BJ (cell line): ENCODE measurements around the gene UIMC1. TPM values are rescaled to one million over a fixed set of nuclear protein-coding genes. Genes with fewer than 3 reads are reported as not detected.
"Not testable (repeated sequence)": the region's sequence is repeated elsewhere in the genome, so short reads cannot be mapped to it uniquely, and the experiment has no call there.

Source experiments
- CTCF ChIA-PET: fragments of 350-600 bp; formaldehyde crosslinking; extraction: SDS; loops from one replicate; lab custom pipeline; 2021; ENCODE audit warnings: antibody characterized with exemption, inconsistent platforms; lab: Yijun Ruan, JAX
- POLR2A ChIA-PET: fragments of 300-600 bp; sonication (Branson Sonifier 250); formaldehyde crosslinking; extraction: SDS; loops from one replicate; lab custom pipeline; 2021; ENCODE audit warnings: antibody characterized with exemption; lab: Charles Lee
- DNase-seq: peaks from one replicate; pipeline ENCODE4 v3.0.0-alpha.2; 2011; ENCODE audit warnings: low read depth
- H3K27me3 ChIP-seq: 2 replicates; pipeline ENCODE4 v1.6.0; 2011; ENCODE audit warnings: low read length; ENCODE audit not compliant: control insufficient read depth, insufficient read depth
- H3K36me3 ChIP-seq: 2 replicates; pipeline ENCODE4 v1.5.1; 2011; ENCODE audit warnings: low read length; ENCODE audit not compliant: control insufficient read depth, insufficient read depth
- H3K4me3 ChIP-seq: 2 replicates; pipeline ENCODE4 v1.5.1; 2011; ENCODE audit warnings: low read depth, mild to moderate bottlenecking, control low read depth, low read length
- polyA plus RNA-seq: library from polyadenylated mRNA; depleted of rRNA; stranded (reverse); fragments of >200 nt; gene quantifications from 2 replicates; pipeline ENCODE4 v1.2.3, GENCODE V29; 2011
- TF ChIP-seq, protein P1 (sequence below): IDR thresholded peaks from 2 replicates; pipeline ENCODE4 v1.5.1; 2011; ENCODE audit warnings: low read depth, mild to moderate bottlenecking, control low read depth, inconsistent platforms, low read length, moderate library complexity; ENCODE audit not compliant: insufficient read depth

UIMC1 gene
- polyA plus RNA-seq, 1 experiment, result 14.1 TPM

DNA sequence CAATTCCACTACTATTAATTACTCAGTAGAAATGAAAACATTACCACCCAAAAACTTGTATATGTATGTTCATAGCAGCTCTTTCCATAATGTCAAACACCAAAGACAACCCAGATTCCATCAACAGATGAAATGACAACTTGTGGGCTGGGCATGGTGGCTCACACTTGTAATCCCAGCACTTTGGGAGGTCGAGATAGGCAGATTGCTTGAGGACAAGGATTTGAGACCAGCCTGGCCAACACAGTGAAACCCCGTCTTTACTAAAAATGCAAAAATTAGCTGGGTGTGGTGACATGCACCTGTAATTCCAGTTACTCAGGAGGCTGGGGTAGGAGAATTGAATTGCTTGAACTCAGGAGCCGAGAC lies 11.5 kb downstream of the UIMC1 start:
- no peak overlapping the region for H3K4me3 ChIP-seq
- CTCF ChIA-PET, result interaction anchor here (1.1 kb wide), 1 partner anchor 11 kb away, joined by 3 read pairs; no protein-coding TSS in a partner anchor
- TF ChIP-seq, protein P1, sequence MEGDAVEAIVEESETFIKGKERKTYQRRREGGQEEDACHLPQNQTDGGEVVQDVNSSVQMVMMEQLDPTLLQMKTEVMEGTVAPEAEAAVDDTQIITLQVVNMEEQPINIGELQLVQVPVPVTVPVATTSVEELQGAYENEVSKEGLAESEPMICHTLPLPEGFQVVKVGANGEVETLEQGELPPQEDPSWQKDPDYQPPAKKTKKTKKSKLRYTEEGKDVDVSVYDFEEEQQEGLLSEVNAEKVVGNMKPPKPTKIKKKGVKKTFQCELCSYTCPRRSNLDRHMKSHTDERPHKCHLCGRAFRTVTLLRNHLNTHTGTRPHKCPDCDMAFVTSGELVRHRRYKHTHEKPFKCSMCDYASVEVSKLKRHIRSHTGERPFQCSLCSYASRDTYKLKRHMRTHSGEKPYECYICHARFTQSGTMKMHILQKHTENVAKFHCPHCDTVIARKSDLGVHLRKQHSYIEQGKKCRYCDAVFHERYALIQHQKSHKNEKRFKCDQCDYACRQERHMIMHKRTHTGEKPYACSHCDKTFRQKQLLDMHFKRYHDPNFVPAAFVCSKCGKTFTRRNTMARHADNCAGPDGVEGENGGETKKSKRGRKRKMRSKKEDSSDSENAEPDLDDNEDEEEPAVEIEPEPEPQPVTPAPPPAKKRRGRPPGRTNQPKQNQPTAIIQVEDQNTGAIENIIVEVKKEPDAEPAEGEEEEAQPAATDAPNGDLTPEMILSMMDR, result no peak
- no peak for DNase-seq
- H3K36me3 ChIP-seq, result no peaks in the 10 kb centered on the region
- H3K27me3 ChIP-seq, result no peaks in the 10 kb centered on the region
- POLR2A ChIA-PET, result no interaction called here

DNA sequence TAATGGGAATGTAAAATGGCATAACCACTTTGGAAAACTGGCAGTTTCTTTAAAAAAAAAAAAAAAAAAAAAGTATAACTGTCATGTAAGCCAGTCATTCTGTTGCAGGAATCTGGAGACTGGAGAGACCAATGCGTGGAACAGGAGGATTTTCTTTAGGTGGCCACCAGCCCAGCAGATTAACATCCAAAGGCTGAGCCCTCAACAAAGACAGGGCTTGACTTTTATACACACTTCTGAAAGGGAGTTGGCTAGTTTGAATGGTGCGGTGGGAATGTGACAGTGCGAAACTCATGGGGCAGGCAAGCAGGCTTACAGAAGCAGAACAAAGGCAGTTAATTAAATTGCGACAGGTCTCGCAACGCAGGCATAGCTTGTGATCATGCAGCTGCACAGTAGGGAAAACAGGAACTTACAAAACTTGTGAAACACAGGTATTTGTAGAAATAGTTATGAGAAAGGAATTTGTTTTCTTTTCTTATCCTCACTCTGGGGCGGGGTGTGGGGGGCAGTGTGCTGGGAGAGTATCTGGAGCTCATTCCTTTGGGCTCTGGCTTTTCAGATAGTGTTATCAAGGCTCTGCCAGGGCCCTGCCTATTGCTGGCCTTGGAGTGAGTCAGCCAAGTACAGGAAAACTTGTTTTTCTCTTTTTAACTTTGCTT lies 12.0 kb downstream of the UIMC1 start:
- TF ChIP-seq, protein P1, result no peak
- no peaks in the 10 kb centered on the region for H3K36me3 ChIP-seq
- POLR2A ChIA-PET, result no interaction called here
- CTCF ChIA-PET, result interaction anchor here (1.1 kb wide), 1 partner anchor 11 kb away, joined by 3 read pairs; no protein-coding TSS in a partner anchor
- DNase-seq, result no peak
- no peaks in the 10 kb centered on the region for H3K27me3 ChIP-seq
- H3K4me3 ChIP-seq, result no peak overlapping the region

DNA sequence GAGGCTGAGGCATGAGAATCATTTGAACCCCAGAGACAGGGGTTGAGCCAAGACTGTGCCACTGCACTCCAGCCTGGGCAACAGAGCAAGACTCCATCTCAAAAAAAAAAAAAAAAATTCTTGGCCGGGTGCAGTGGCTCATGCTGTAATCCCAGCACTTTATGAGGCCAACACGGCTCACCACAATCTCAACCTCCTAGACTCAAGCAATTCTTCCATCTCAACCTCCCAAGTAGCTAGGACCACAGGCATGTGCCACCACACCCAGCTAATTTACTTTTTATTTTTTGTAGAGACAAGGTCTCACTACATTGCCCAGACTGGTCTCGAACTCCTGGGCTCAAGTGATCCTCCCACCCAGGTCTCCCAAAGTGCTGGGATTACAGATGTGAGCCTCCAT lies 13.5 kb downstream of the UIMC1 start:
- H3K27me3 ChIP-seq, H3K4me3 ChIP-seq, POLR2A ChIA-PET, CTCF ChIA-PET, H3K36me3 ChIP-seq, DNase-seq: not testable (repeated sequence)

DNA sequence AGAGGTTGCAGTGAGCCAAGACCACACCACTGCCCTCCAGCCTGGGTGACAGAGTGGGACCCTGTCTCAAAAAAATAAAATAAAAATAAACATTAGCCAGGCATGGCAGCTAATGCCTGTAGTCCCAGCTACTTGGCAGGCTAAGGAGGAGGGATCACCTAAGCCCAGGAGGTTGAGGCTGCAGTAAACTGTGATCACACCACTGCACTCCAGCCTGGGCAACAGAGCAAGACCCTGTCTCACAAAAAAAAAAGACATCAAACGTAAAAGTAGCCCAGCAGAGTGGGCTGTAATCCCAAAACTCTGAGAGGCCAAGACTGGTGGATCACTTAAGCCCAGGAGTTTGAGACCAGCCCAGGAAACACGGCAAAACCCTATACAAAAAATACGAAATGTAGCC lies 19.0 kb downstream of the UIMC1 start:
- POLR2A ChIA-PET, result no interaction called here
- no peak for DNase-seq
- TF ChIP-seq, protein P1, result no peak
- Histone ChIP-seq H3K27me3 (no peaks in the 10 kb centered on the region), H3K4me3 (no peak overlapping the region), H3K36me3 (no peaks in the 10 kb centered on the region; the same call in 1 of the 2 replicates)
- CTCF ChIA-PET, result interaction anchor here (0.6 kb wide), 1 partner anchor 22 kb away, joined by 3 read pairs; no protein-coding TSS in a partner anchor

DNA sequence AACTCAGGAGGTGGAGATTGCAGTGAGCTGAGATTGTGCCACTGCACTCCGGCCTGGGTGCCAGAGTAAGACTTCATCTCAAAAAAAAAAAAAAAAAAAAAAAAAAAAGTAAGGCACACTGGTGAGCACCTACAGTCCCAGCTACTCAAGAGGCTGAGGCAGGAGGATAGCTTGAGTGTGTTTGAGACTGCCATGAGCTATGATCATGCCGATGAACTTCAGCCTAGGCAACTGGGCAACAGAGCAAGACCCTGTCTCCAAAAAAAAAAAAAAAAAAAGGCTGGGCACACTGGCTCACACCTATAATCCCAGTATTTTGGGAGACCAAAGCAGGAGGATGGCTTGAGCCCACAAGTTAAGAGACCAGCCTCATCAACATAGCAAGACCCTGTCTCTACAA lies 20.3 kb downstream of the UIMC1 start:
- CTCF ChIA-PET, result interaction anchor here (0.7 kb wide), 1 partner anchor 85 kb away, joined by 3 read pairs; no protein-coding TSS in a partner anchor
- POLR2A ChIA-PET, result no interaction called here
- H3K36me3 ChIP-seq, result no peaks in the 10 kb centered on the region; the same call in 1 of the 2 replicates
- TF ChIP-seq, protein P1, result no peak
- H3K27me3 ChIP-seq, result no peaks in the 10 kb centered on the region
- no peak overlapping the region for H3K4me3 ChIP-seq
- no peak for DNase-seq

DNA sequence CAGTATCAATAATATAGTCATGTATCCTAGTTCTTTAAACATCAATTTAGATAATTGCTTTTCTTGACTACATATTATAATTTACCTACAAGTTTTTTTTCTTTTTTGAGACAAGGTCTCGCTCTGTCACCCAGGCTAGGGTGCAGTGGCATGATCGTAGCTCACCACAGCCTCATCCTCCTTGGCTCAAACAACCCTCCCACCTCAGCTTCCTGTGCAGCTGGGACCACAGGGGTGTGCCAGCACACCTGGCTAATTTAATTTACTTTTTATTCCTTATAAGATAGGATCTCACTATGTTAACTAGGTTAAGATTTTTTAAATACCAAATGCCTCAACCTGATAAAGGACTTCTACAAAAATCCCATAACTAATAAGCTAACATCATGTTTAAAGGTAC lies 21.1 kb downstream of the UIMC1 start:
- H3K4me3 ChIP-seq, result no peak overlapping the region
- H3K27me3 ChIP-seq, result no peaks in the 10 kb centered on the region
- CTCF ChIA-PET, result no interaction called here
- DNase-seq, result no peak
- peaks cover 2% of the 10 kb centered on the region for H3K36me3 ChIP-seq
- TF ChIP-seq, protein P1, result no peak
- POLR2A ChIA-PET, result no interaction called here

DNA sequence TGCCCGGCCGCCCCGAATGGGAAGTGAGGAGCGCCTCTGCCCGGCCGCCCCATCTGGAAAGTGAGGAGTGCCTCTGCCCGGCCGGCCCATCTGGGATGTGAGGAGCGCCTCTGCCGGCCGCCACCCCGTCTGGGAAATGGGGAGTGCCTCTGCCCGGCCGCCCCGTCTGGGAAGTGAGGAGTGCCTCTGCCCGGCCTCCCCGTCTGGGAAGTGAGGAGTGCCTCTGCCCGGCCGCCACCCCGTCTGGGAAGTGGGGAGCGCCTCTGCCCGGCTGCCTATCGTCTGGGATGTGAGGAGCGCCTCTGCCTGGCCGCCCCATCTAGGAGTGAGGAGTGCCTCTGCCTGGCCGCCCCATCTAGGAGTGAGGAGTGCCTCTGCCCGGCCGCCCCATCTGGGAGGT lies 22.4 kb downstream of the UIMC1 start:
- POLR2A ChIA-PET, DNase-seq, H3K27me3 ChIP-seq, H3K36me3 ChIP-seq, H3K4me3 ChIP-seq, CTCF ChIA-PET: not testable (repeated sequence)

DNA sequence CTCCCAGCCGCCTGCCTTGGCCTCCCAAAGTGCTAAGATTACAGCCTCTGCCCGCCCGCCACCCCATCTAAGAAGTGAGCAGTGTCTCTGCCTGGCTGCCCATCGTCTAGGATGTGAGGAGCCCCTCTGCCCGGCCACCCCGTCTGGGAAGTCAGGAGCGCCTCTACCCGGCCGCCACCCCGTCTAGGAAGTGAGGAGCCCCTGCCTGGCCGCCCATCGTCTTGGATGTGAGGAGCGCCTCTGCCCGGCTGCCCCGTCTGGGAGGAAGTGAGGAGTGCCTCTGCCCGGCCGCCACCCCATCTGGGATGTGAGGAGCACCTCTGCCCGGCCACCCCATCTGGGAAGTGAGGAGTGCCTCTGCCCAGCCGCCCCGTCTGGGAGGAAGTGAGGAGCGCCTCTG lies 23.0 kb downstream of the UIMC1 start:
- H3K4me3 ChIP-seq, CTCF ChIA-PET, H3K27me3 ChIP-seq, H3K36me3 ChIP-seq, DNase-seq, POLR2A ChIA-PET: not testable (repeated sequence)
